Measurements from ENCODE around the gene HSP90AA1.
A peak's percentile ranks its signal among the peaks of the same experiment; 100 is the strongest.
"Not testable (repeated sequence)": the region's sequence is repeated elsewhere in the genome, so short reads cannot be mapped to it uniquely, and the experiment has no call there.

HSP90AA1 gene

GRCh38 chr14:102086972-102087761 is at the start of gene HSP90AA1:
Gene HSP90AA1 (minus strand): TSS chr14:102087044. CDS start chr14:102086378, 666 bp downstream.
- peak; percentile 93 for DNase-seq (ENCODE audit: extremely low spot score, insufficient read length, low read depth)
- peak; percentile 81 for FAIRE-seq

GRCh38 chr14:102135456-102135855 is 48.6 kb upstream of the HSP90AA1 start:
- not testable (repeated sequence) for DNase-seq (ENCODE audit: extremely low spot score, insufficient read length, low read depth); FAIRE-seq

DNA sequence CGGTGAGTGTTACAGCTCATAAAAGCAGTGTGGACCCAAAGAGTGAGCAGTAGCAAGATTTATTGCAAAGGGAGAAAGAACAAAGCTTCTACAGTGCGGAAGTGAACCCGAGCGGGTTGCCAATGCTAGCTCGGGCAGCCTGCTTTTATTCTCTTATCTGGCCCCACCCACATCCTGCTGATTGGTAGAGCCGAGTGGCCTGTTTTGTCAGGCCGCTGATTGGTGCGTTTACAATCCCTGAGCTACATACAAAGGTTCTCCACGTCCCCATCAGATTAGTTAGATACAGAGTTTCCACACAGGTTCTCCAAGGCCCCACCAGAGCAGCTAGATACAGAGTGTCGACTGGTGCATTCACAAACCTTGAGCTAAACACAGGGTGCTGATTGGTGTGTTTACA is 47.9 kb upstream of the HSP90AA1 start:
- not testable (repeated sequence) for DNase-seq (ENCODE audit: extremely low spot score, insufficient read length, low read depth); FAIRE-seq

DNA sequence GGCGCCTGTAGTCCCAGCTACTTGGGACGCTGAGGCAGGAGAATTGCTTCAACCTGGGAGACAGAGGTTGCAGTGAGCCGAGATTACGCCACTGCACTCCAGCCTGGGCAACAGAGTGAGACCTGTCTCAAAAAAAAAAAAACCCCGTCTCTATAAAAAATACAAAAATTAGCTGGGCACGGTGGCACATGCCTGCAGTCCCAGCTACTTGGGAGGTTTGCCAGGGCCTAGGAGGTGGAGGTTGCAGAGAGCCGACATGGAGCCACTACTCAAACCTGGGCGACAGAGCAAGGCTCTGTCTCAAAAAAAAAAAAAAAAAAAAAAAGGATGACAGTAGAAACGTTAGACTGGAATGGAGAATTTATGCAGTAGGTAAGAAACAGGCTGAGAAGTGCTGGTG is 47.2 kb upstream of the HSP90AA1 start:
- not testable (repeated sequence) for FAIRE-seq; DNase-seq (ENCODE audit: extremely low spot score, insufficient read length, low read depth)

GRCh38 chr14:102131741-102132140 is 44.9 kb upstream of the HSP90AA1 start:
- DNase-seq (ENCODE audit: extremely low spot score, insufficient read length, low read depth) (no peak), FAIRE-seq (no peak)

GRCh38 chr14:102126807-102127455 is 40.1 kb upstream of the HSP90AA1 start:
- FAIRE-seq (no peak), DNase-seq (ENCODE audit: extremely low spot score, insufficient read length, low read depth) (no peak)

GRCh38 chr14:102125546-102125945 is 38.7 kb upstream of the HSP90AA1 start:
- FAIRE-seq, result no peak
- no peak for DNase-seq (ENCODE audit: extremely low spot score, insufficient read length, low read depth)

DNA sequence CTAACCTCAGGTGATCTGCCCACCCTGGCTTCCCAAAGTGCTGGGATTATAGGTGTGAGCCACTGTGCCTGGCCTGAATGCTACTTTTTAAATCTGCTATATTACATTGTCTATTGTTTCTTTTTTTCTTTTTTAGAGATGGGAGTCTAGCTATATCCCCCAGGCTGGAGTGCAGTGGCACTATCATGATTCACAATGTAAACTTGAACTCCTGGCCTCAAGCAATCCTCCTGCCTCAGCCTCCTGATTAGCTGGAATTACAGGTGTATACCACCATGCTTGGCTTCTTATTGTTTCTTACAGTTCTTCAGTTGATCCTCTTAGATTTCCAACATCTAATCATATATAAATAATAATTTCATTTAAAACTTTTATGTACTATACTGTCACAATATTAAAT is 37.6 kb upstream of the HSP90AA1 start:
- no peak for DNase-seq (ENCODE audit: extremely low spot score, insufficient read length, low read depth)
- no peak for FAIRE-seq

DNA sequence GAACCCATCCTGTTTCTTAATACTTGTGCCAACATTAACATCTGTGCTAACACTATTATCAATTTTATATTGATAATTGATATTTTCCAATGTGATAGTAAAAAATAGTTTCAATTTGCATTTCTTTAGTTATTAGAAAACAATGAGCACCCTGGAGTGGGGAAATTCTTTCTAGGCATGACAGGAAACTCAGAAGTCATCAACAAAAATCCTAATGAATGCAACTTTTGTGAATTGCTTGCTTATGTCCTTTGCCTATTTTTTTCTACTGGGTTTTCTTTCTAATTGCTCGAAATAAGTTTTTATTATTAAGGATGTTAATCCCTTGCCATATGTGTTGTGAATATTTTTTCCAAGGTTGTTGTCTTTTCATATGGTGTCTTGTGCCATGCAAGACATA is 34.7 kb upstream of the HSP90AA1 start:
- DNase-seq (ENCODE audit: extremely low spot score, insufficient read length, low read depth), result no peak
- FAIRE-seq, result no peak

DNA sequence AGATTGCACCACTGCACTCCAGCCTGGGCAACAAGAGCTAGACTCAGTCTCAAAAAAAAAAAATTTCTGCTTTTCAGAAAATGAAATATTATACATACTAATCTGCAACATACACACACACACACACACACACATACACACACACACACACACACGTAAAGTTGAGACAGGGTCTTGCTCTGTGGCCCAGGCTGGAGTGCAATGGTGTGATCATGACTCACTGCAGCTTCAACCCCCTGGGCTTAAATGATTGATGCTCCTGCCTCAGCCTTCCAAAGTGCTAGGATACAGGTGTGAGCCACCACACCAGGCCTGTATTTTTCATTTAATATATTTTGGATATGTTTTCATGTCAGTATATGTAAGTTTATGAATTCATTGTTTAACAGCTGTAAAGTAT is 34.0 kb upstream of the HSP90AA1 start:
- FAIRE-seq (no peak), DNase-seq (ENCODE audit: extremely low spot score, insufficient read length, low read depth) (no peak)

GRCh38 chr14:102117852-102118251 is 31.0 kb upstream of the HSP90AA1 start:
- DNase-seq (ENCODE audit: extremely low spot score, insufficient read length, low read depth) (no peak), FAIRE-seq (no peak)

- FAIRE-seq (no peak), DNase-seq (ENCODE audit: extremely low spot score, insufficient read length, low read depth) (no peak)
Measured at GRCh38 chr14:102116361-102117180, 29.7 kb upstream of the HSP90AA1 start.

GRCh38 chr14:102111101-102111500 is 24.3 kb upstream of the HSP90AA1 start:
- FAIRE-seq (no peak), DNase-seq (ENCODE audit: extremely low spot score, insufficient read length, low read depth) (no peak)

- DNase-seq (ENCODE audit: extremely low spot score, insufficient read length, low read depth); FAIRE-seq: not testable (repeated sequence)
Measured at GRCh38 chr14:102109332-102109731, 22.5 kb upstream of the HSP90AA1 start.

DNA sequence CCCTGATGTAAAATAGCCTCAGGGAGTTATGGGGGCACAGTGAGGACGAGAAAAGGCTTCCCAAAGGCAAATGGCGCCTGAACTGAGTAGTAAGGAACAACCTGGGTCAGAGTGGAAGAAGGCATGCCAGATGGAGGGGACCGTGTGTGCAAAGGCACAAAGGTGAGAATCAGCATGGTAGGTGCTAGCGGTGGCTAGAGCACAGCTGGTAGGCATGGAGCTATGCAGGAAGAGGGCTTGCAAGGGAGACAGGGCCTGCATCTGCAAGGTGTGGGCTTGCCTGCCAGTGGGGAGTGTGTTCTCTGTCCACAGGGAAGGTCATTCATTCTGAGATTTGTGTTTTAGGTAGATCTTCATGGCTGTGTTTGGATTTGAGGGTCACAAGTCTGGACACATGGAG is 18.5 kb upstream of the HSP90AA1 start:
- FAIRE-seq (no peak), DNase-seq (ENCODE audit: extremely low spot score, insufficient read length, low read depth) (no peak)

GRCh38 chr14:102103062-102103695 is 16.3 kb upstream of the HSP90AA1 start:
- DNase-seq (ENCODE audit: extremely low spot score, insufficient read length, low read depth), result no peak
- peak; percentile 68 for FAIRE-seq

DNA sequence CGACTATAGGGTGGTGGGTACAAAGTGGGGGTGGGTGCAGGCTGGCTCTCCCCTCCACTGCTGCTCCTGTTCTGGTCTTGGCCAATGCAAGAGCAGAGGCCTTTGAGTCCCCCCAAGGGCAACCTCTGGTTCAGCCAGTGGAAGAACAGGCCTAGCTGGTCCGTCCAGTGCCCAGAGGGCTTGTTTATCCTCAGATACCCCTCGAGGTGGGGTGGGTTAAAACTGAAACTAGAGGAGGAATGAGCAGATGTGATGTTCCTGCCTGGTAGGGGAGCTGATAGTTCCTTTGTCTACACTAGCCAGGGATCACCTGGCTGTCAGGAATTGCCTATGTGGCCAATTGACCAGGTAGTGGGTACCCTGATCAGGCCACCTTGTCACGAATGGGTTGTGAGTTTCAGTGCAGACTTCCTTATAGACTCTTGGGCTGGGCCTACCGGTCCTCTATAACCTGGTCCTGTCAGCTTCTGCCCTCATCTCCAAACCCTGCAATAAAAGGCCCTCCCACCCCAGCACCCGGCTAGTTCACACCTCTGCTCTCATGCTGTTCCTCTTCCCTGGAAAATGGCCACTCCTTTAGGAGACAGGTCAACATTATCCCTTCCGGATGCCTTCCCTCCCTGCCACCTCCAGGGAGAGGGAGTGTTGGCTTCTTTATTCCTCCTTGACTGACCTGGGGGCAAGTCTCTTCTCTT is 10.7 kb upstream of the HSP90AA1 start:
- FAIRE-seq, result no peak

DNA sequence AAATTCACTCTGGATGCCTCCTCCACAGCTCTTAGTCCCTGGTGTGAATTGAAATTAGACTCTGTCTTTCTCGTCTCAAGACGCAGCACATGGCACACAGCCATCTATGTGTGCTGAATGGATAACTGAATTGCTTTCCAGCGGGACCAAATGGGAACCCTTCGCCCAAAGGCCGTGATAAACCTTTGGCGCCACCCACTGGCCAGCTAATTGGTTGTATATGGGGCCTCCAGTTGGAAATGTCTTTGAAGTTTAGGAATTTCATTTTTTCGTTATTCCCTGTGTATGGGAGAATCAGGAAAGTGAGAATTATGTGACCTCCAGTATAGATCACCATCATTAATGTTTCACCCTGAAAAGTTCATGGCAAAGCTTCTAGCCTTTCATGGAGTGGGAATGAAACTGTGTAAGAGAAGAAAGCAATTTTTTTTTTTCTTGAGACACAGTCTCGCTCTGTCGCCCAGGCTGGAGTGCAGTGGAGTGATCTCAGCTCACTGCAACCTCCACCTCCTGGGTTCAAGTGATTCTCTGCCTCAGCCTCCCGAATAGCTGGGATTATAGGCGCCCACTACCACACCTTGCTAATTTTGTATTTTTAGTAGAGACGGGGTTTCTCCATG is 9.8 kb upstream of the HSP90AA1 start:
- peak; percentile 87 for FAIRE-seq

More for the DNA sequence above, 10.7 kb upstream of the HSP90AA1 start:
- DNase-seq (ENCODE audit: extremely low spot score, insufficient read length, low read depth), result no peak

More for the DNA sequence above, 9.8 kb upstream of the HSP90AA1 start:
- peak; percentile 37 for DNase-seq (ENCODE audit: extremely low spot score, insufficient read length, low read depth)
